ENCODE measurements around the gene INF2.

INF2 gene

GRCh38 chr14:104731320-104732294 lies 42.2 kb downstream of the INF2 start:
- no peak overlapping the region for H3K4me2 ChIP-seq (ENCODE audit: insufficient read depth, low read length, poor library complexity, severe bottlenecking)
- H3K36me3 ChIP-seq (replicated peaks in 1 of 2; ENCODE audit: control insufficient read depth in 2 of 2, insufficient read depth in 2 of 2, low read length in 2 of 2), result no peaks in the 10 kb centered on the region
- peak overlapping the region; percentile 48 for H4K8ac ChIP-seq (ENCODE audit: low read depth, low read length)
- peaks cover 9 to 12% of the 10 kb centered on the region in 2 donors for H3K4me1 ChIP-seq (ENCODE audit: control insufficient read depth in 2 of 2, insufficient read depth in 1 of 2, low read depth in 1 of 2, low read length in 2 of 2)
- H2BK120ac ChIP-seq (ENCODE audit: low read depth, low read length), result no peak overlapping the region
- peak overlapping the region; percentile 68 for H3K23ac ChIP-seq (ENCODE audit: low read depth, low read length, poor library complexity)
- no peaks in the 10 kb centered on the region for H3K27me3 ChIP-seq (ENCODE audit: control insufficient read depth in 3 of 3, insufficient read depth in 3 of 3, low read depth in 1 of 3, low read length in 3 of 3)
- H3K9ac ChIP-seq (ENCODE audit: low read depth, low read length, poor library complexity), result no peak overlapping the region
- DNase-seq (ENCODE audit: low spot score), result no peak
- H2BK15ac ChIP-seq (ENCODE audit: low read length), result peak overlapping the region; percentile 81
- no peak overlapping the region for H4K91ac ChIP-seq (ENCODE audit: low read depth, low read length, poor library complexity)
- WGBS, 2 donors (ENCODE audit: extremely low coverage in 2 of 2, insufficient read length in 2 of 2, insufficient replicate concordance in 1 of 2), result no CpG with 5 or more reads among the region's 18 CpGs
- H3K4me3 ChIP-seq (ENCODE audit: low read length in 2 of 2), result no peak overlapping the region
- peaks cover 2% of the 10 kb centered on the region for H3K79me1 ChIP-seq (ENCODE audit: low read depth, low read length)
- peak overlapping the region; percentile 89 for H3K18ac ChIP-seq (ENCODE audit: low read length)
- peak overlapping the region; percentile 24 for H2BK5ac ChIP-seq (ENCODE audit: low read length)
- H2AK5ac ChIP-seq (ENCODE audit: low read depth, low read length), result peak overlapping the region; percentile 66
- H3K14ac ChIP-seq (ENCODE audit: low read length), result peak overlapping the region; percentile 63
- peak overlapping the region; percentile 56 for H2AFZ ChIP-seq (ENCODE audit: low read length)
- H2BK12ac ChIP-seq (ENCODE audit: low read length), result peak overlapping the region; percentile 58
- peaks cover 0 to 3% of the 10 kb centered on the region in 2 donors for H3K9me3 ChIP-seq (replicated peaks in 1 of 2; ENCODE audit: control insufficient read depth in 2 of 2, insufficient read depth in 1 of 2, low read depth in 1 of 2, low read length in 2 of 2)
- no peak overlapping the region for H3K27ac ChIP-seq (replicated peaks; ENCODE audit: low read length)
- peak overlapping the region; percentile 66 for H3K4ac ChIP-seq (ENCODE audit: low read length)

GRCh38 chr14:104732355-104732804 lies 43.0 kb downstream of the INF2 start:
- no CpG with 5 or more reads among the region's 14 CpGs for WGBS, 2 donors (ENCODE audit: extremely low coverage in 2 of 2, insufficient read length in 2 of 2, insufficient replicate concordance in 1 of 2)
- Histone ChIP-seq H3K27me3 (ENCODE audit: control insufficient read depth in 3 of 3, insufficient read depth in 3 of 3, low read depth in 1 of 3, low read length in 3 of 3) (no peaks in the 10 kb centered on the region), H3K18ac (ENCODE audit: low read length) (peak overlapping the region; percentile 72), H2BK12ac (ENCODE audit: low read length) (no peak overlapping the region), H2BK15ac (ENCODE audit: low read length) (peak overlapping the region; percentile 81), H3K9me3 (replicated peaks in 1 of 2; ENCODE audit: control insufficient read depth in 2 of 2, insufficient read depth in 1 of 2, low read depth in 1 of 2, low read length in 2 of 2) (peaks cover 0 to 3% of the 10 kb centered on the region in 2 donors), H3K9ac (ENCODE audit: low read depth, low read length, poor library complexity) (no peak overlapping the region), H4K8ac (ENCODE audit: low read depth, low read length) (no peak overlapping the region), H3K4me2 (ENCODE audit: insufficient read depth, low read length, poor library complexity, severe bottlenecking) (no peak overlapping the region), H2AFZ (ENCODE audit: low read length) (peak overlapping the region; percentile 56), H2AK5ac (ENCODE audit: low read depth, low read length) (peak overlapping the region; percentile 66), H2BK120ac (ENCODE audit: low read depth, low read length) (no peak overlapping the region), H3K23ac (ENCODE audit: low read depth, low read length, poor library complexity) (peak overlapping the region; percentile 68), H3K4me3 (ENCODE audit: low read length in 2 of 2) (no peak overlapping the region), H3K4me1 (ENCODE audit: control insufficient read depth in 2 of 2, insufficient read depth in 1 of 2, low read depth in 1 of 2, low read length in 2 of 2) (peaks cover 9 to 12% of the 10 kb centered on the region in 2 donors), H3K79me1 (ENCODE audit: low read depth, low read length) (peaks cover 2% of the 10 kb centered on the region), H3K14ac (ENCODE audit: low read length) (no peak overlapping the region), H3K4ac (ENCODE audit: low read length) (no peak overlapping the region), H2BK5ac (ENCODE audit: low read length) (no peak overlapping the region), H3K27ac (replicated peaks; ENCODE audit: low read length) (no peak overlapping the region), H4K91ac (ENCODE audit: low read depth, low read length, poor library complexity) (peak overlapping the region; percentile 38), H3K36me3 (replicated peaks in 1 of 2; ENCODE audit: control insufficient read depth in 2 of 2, insufficient read depth in 2 of 2, low read length in 2 of 2) (no peaks in the 10 kb centered on the region)
- DNase-seq (ENCODE audit: low spot score), result no peak

GRCh38 chr14:104732931-104733681 lies 43.7 kb downstream of the INF2 start:
- Histone ChIP-seq H3K79me1 (ENCODE audit: low read depth, low read length) (peaks cover 2% of the 10 kb centered on the region), H4K8ac (ENCODE audit: low read depth, low read length) (no peak overlapping the region), H2BK12ac (ENCODE audit: low read length) (peak overlapping the region; percentile 73), H3K27me3 (ENCODE audit: control insufficient read depth in 3 of 3, insufficient read depth in 3 of 3, low read depth in 1 of 3, low read length in 3 of 3) (no peaks in the 10 kb centered on the region), H3K18ac (ENCODE audit: low read length) (peak overlapping the region; percentile 48), H2BK120ac (ENCODE audit: low read depth, low read length) (no peak overlapping the region), H2BK5ac (ENCODE audit: low read length) (peak overlapping the region; percentile 66), H3K23ac (ENCODE audit: low read depth, low read length, poor library complexity) (peak overlapping the region; percentile 55), H3K4ac (ENCODE audit: low read length) (no peak overlapping the region), H3K4me3 (ENCODE audit: low read length in 2 of 2) (no peak overlapping the region), H3K27ac (replicated peaks; ENCODE audit: low read length) (no peak overlapping the region), H3K4me1 (ENCODE audit: control insufficient read depth in 2 of 2, insufficient read depth in 1 of 2, low read depth in 1 of 2, low read length in 2 of 2) (peaks cover 9 to 12% of the 10 kb centered on the region in 2 donors), H4K91ac (ENCODE audit: low read depth, low read length, poor library complexity) (no peak overlapping the region), H3K4me2 (ENCODE audit: insufficient read depth, low read length, poor library complexity, severe bottlenecking) (no peak overlapping the region), H3K9me3 (replicated peaks in 1 of 2; ENCODE audit: control insufficient read depth in 2 of 2, insufficient read depth in 1 of 2, low read depth in 1 of 2, low read length in 2 of 2) (peaks cover 0 to 3% of the 10 kb centered on the region in 2 donors), H3K36me3 (replicated peaks in 1 of 2; ENCODE audit: control insufficient read depth in 2 of 2, insufficient read depth in 2 of 2, low read length in 2 of 2) (no peaks in the 10 kb centered on the region), H2BK15ac (ENCODE audit: low read length) (no peak overlapping the region), H2AFZ (ENCODE audit: low read length) (no peak overlapping the region), H3K9ac (ENCODE audit: low read depth, low read length, poor library complexity) (peak overlapping the region; percentile 78), H3K14ac (ENCODE audit: low read length) (peak overlapping the region; percentile 31), H2AK5ac (ENCODE audit: low read depth, low read length) (peak overlapping the region; percentile 17)
- WGBS, 2 donors (ENCODE audit: extremely low coverage in 2 of 2, insufficient read length in 2 of 2, insufficient replicate concordance in 1 of 2), result no CpG with 5 or more reads among the region's 23 CpGs
- no peak for DNase-seq (ENCODE audit: low spot score)
